Panc1 (cell line): Measurements from ENCODE around the gene DCC. TPM values are rescaled to one million over a fixed set of nuclear protein-coding genes. Genes with fewer than 3 reads are reported as not detected.

ENCODE experiments used
- ATAC-seq: fragments of 200-7000 bp; cut with Tn5 transposase; 2 replicates; pipeline ENCODE4 v1.9.1; 2020; ENCODE audit warnings: mild to moderate bottlenecking, moderate library complexity
- BruUV-seq: library from RNA; stranded (reverse); fragments of 400-500 nt; replicated peaks from 2 replicates; lab custom pipeline; 2021; lab: Mats Ljungman, UMichigan
- CTCF ChIA-PET: fragments of 300-600 bp; sonication (Branson Sonifier 250); formaldehyde crosslinking; loops from one replicate; lab custom pipeline; 2022; ENCODE audit warnings: antibody characterized with exemption; lab: Charles Lee
- POLR2A ChIA-PET: fragments of 300-600 bp; sonication (Branson Sonifier 250); formaldehyde crosslinking; loops from one replicate; lab custom pipeline; 2022; ENCODE audit warnings: antibody characterized with exemption; lab: Charles Lee
- DNase-seq: peaks from one replicate; pipeline ENCODE4 v3.0.0-alpha.2; 2010; ENCODE audit warnings: low read depth, low spot score
- H3K27ac ChIP-seq: 2 replicates; pipeline ENCODE4 v1.5.1; 2011; ENCODE audit warnings: mild to moderate bottlenecking, low read length, inconsistent platforms
- H3K27me3 ChIP-seq: fragments of 200-500 bp; sonication (Bioruptor generic); 2 replicates; pipeline ENCODE4 v1.6.0; 2014; ENCODE audit warnings: low read length, inconsistent platforms; ENCODE audit not compliant: control insufficient read depth, insufficient read depth
- H3K36me3 ChIP-seq: fragments of 200-500 bp; sonication (Bioruptor generic); 2 replicates; pipeline ENCODE4 v1.5.1; 2014; ENCODE audit warnings: inconsistent platforms, mild to moderate bottlenecking, low read length, moderate library complexity; ENCODE audit not compliant: control insufficient read depth, insufficient read depth
- H3K4me1 ChIP-seq: 2 replicates; pipeline ENCODE4 v1.5.1; 2011; ENCODE audit warnings: inconsistent platforms, mild to moderate bottlenecking, low read length, moderate library complexity; ENCODE audit not compliant: control insufficient read depth, insufficient read depth
- H3K4me3 ChIP-seq, 2 experiments: 2 replicates each; pipeline ENCODE4 v1.5.1; 2011 to 2012; ENCODE audit warnings: low read depth in 2 of 2, low read length in 2 of 2, mild to moderate bottlenecking in 2 of 2, inconsistent platforms in 1 of 2, moderate library complexity in 1 of 2
- H3K9me3 ChIP-seq: fragments of 200-500 bp; sonication (Bioruptor generic); 2 replicates; pipeline ENCODE4 v1.5.1; 2014; ENCODE audit warnings: low read depth, mild to moderate bottlenecking, inconsistent platforms, low read length, moderate library complexity; ENCODE audit not compliant: control insufficient read depth, insufficient read depth
- CTCF ChIP-seq: fragments of 450-650 bp; IDR thresholded peaks from 2 replicates; pipeline ENCODE4 v1.5.1; 2017; ENCODE audit warnings: mild to moderate bottlenecking
- POLR2AphosphoS5 ChIP-seq: IDR thresholded peaks from 2 replicates; pipeline ENCODE4 v1.6.1; 2012; ENCODE audit warnings: mild to moderate bottlenecking, low read depth, low read length, moderate library complexity
- REST ChIP-seq, 2 experiments: IDR thresholded peaks; 2 replicates each; pipeline ENCODE4 v1.6.1; 2011 to 2012; ENCODE audit warnings: low read depth in 2 of 2, control low read depth in 1 of 2, low read length in 1 of 2, mild to moderate bottlenecking in 1 of 2, moderate library complexity in 1 of 2; ENCODE audit not compliant: insufficient read depth in 1 of 2
- SIN3A ChIP-seq: IDR thresholded peaks from 2 replicates; pipeline ENCODE4 v1.6.1; 2012; ENCODE audit warnings: low read depth, mild to moderate bottlenecking, low read length, moderate library complexity, borderline replicate concordance; ENCODE audit not compliant: insufficient read depth
- TCF7L2 ChIP-seq: IDR thresholded peaks from 2 replicates; pipeline ENCODE4 v1.6.1; 2011; ENCODE audit warnings: mild to moderate bottlenecking, low read depth, low read length, inconsistent platforms
- in situ Hi-C: cut with HindIII; loops from 2 replicates; pipeline ENCODE4 v1.10.0; 2016; ENCODE audit warnings: low sequenced_read_pairs, low pct_unique_long_range_greater_than_20kb
- intact Hi-C: fragments of 100-400 bp; cut with micrococcal nuclease; formaldehyde crosslinking; loops from one replicate; pipeline ENCODE4 v1.10.0; 2022; ENCODE audit not compliant: unreplicated experiment
- total RNA-seq: library from RNA; stranded (reverse); gene quantifications from one replicate; pipeline ENCODE4 v1.2.1, GENCODE V29; 2021; ENCODE audit not compliant: unreplicated experiment

DCC gene
- total RNA-seq, 1 experiment from 2014 or later, result not detected

- DNase-seq, result no peak
- H3K36me3 ChIP-seq, result no peaks in the 10 kb centered on the region
- H3K9me3 ChIP-seq, result no peaks in the 10 kb centered on the region
- intact Hi-C loops, result no loop called here
- no peaks in the 10 kb centered on the region for H3K27me3 ChIP-seq
- H3K4me3 ChIP-seq, result no peak overlapping the region
- H3K27ac ChIP-seq, result no peak overlapping the region
- no peak for ATAC-seq
- in situ Hi-C loops, result no loop called here
- no peak for TF ChIP-seq POLR2AphosphoS5
- TF ChIP-seq REST (IDR thresholded peaks at IDR 0.05; ENCODE audit: insufficient read depth in 1 of 2, low read depth in 2 of 2, low read length in 1 of 2), result no peak
- TF ChIP-seq TCF7L2, result no peak
- no peak for TF ChIP-seq SIN3A
- no peak for TF ChIP-seq CTCF
- ChIA-PET POLR2A (no interaction called here), CTCF (no interaction called here)
- BruUV-seq, result no TSS peak
- H3K4me1 ChIP-seq, result no peaks in the 10 kb centered on the region
These were observed 213.4 kb downstream of the DCC start for GRCh38 chr18:52553441-52553840.

GRCh38 chr18:52554180-52554579 lies 214.2 kb downstream of the DCC start:
- Histone ChIP-seq H3K27me3 (no peaks in the 10 kb centered on the region), H3K4me1 (no peaks in the 10 kb centered on the region), H3K4me3 (no peak overlapping the region), H3K9me3 (no peaks in the 10 kb centered on the region), H3K36me3 (no peaks in the 10 kb centered on the region), H3K27ac (no peak overlapping the region)
- ATAC-seq (no peak), DNase-seq (no peak)
- in situ Hi-C loops (no loop called here), intact Hi-C loops (no loop called here)
- ChIA-PET POLR2A (no interaction called here), CTCF (no interaction called here)
- no TSS peak for BruUV-seq
- TF ChIP-seq REST (IDR thresholded peaks at IDR 0.05; ENCODE audit: insufficient read depth in 1 of 2, low read depth in 2 of 2, low read length in 1 of 2) (no peak), SIN3A (no peak), TCF7L2 (no peak), CTCF (no peak), POLR2AphosphoS5 (no peak)
